Heart left ventricle (tissue), 16 donors: ENCODE results near the gene HERC5. TPM values are rescaled to one million over a fixed set of nuclear protein-coding genes. Genes with fewer than 3 reads are reported as not detected.

Experiments used
- ATAC-seq, 4 donors: fragments of 200-7000 bp; cut with Tn5 transposase; one replicate each; pipeline ENCODE4 v1.9.1; 2020 to 2022; ENCODE audit warnings: moderate library complexity in 4 of 4, mild to moderate bottlenecking in 3 of 4, moderate number of reproducible peaks in 1 of 4
- DNase-seq, 5 donors: peaks; one replicate each; pipeline ENCODE4 v3.0.0-alpha.2; 2020
- H3K27ac ChIP-seq, 12 donors: fragments of 200-600 bp; sonication (generic) in 4 of 12; one replicate each; pipeline versions ENCODE4 v1.5.0 to v1.8.0; 2016 to 2022; ENCODE audit warnings: mild to moderate bottlenecking in 2 of 12
- H3K27me3 ChIP-seq, 9 donors: fragments of 200-600 bp; sonication (generic) in 2 of 9; one replicate each; pipeline versions ENCODE4 v1.5.1 to v1.8.0; 2016 to 2022; ENCODE audit warnings: mild to moderate bottlenecking in 3 of 9
- H3K36me3 ChIP-seq, 9 donors: fragments of 200-600 bp; sonication (generic) in 2 of 9; one replicate each; pipeline versions ENCODE4 v1.5.0 to v1.8.0; 2018 to 2022; ENCODE audit warnings: mild to moderate bottlenecking in 2 of 9
- H3K4me1 ChIP-seq, 12 donors: fragments of 200-600 bp; sonication (generic) in 4 of 12; one replicate each; pipeline versions ENCODE4 v1.5.0 to v1.8.0; 2016 to 2022; ENCODE audit warnings: mild to moderate bottlenecking in 3 of 12
- H3K4me3 ChIP-seq, 12 donors: fragments of 200-600 bp; sonication (generic) in 4 of 12; one replicate each; pipeline versions ENCODE4 v1.5.0 to v1.8.0; 2017 to 2022; ENCODE audit warnings: mild to moderate bottlenecking in 9 of 12, moderate library complexity in 4 of 12
- H3K9me3 ChIP-seq, 12 donors: fragments of 200-600 bp; sonication (generic) in 4 of 12; one replicate each; pipeline versions ENCODE4 v1.5.0 to v1.8.0; 2016 to 2022; ENCODE audit warnings: mild to moderate bottlenecking in 1 of 12
- CTCF ChIP-seq, 12 donors: fragments of 200-600 bp; sonication (generic) in 4 of 12; IDR thresholded peaks; one replicate each; pipeline versions ENCODE4 v1.5.0 to v1.8.0; 2018 to 2022; ENCODE audit warnings: antibody characterized with exemption in 12 of 12, mild to moderate bottlenecking in 5 of 12
- POLR2A ChIP-seq, 2 donors: fragments of 450-650 bp; IDR thresholded peaks; one replicate each; pipeline ENCODE4 v1.6.1; 2017; ENCODE audit warnings: antibody characterized with exemption in 2 of 2, mild to moderate bottlenecking in 2 of 2, moderate library complexity in 2 of 2
- WGBS, 4 donors: extraction: QIAGEN DNeasy Blood & Tissue Kit in 2 of 4; methylation state at CpG; one replicate each; pipeline versions ENCODE4 v1.1.5 to v1.1.7; 2013 to 2018; 5-methylcytosine and 5-hydroxymethylcytosine counted together
- intact Hi-C, 10 donors: fragments of 100-400 bp; cut with DNase I; formaldehyde crosslinking; loops; one replicate each; pipeline versions ENCODE4 v1.11.1 to v1.14.2; 2022
- long read RNA-seq, 3 donors: library from polyadenylated mRNA; unstranded; transcript quantifications; one replicate each; pipeline ENCODE4 v2.0.0, GENCODE V29; 2020 to 2021
- polyA plus RNA-seq, 2 donors: library from polyadenylated mRNA; stranded (reverse); fragments of 200-250 nt; gene quantifications; one replicate each; pipeline ENCODE4 v1.2.3, GENCODE V29; 2013
- total RNA-seq, 9 donors: library from RNA; depleted of rRNA in 2 of 9; stranded (reverse); fragments of >200 nt in 2 of 9; fragmentation: NEBNext Ultra II Directional in 3 of 9; extraction: Animal tissue kit (Norgen Biotek cat#: 25700) in 3 of 9; gene quantifications; one replicate each; pipeline versions ENCODE4 v1.1.0 to v1.2.4, GENCODE V29; 2016 to 2023
- donor health status: ischemic (EF 13 %, LVEDD 7.1; RV severe dilation, severe dysfunction).
- donor health status: healthy with polysubstance abuse.
- donor health status: DM: no; HTN: yes; CAD: no.
- donor health status: DM: no; HTN: no; CAD: no.
- donor health status: ischemic (EF 25% LVEDD 6.9; RV normal size, moderate dysfunction).
- donor health status: ischemic (EF 25% LVEDD 5.7; RV mildly dilated, moderate dysfunction).
- donor health status: healthy.
- donor health status: DM: yes; HTN: yes; CAD: no.
- donor health status: ischemic (EF 35%, LVEDD 5.7; RV mildly dilated, moderate dysfunction).
- donor health status: nonischemic (EF 11% LVEDD 7.7; RV severe dilation, severe dysfunction).
- donor health status: DM: yes; HTN: yes; CAD: no.
- donor health status: PGD.
- donor health status: ischemic (EF 29% LVEDD 5.4; RV normal size, mild dysfunction).
- donor health status: nonischemic (EF 23%, LVEDD 6.1; RV moderate dilation, normal function).

The HERC5 gene
- total RNA-seq: 1 to 10 TPM in 8 of 9 donors, under 1 TPM in 1; 0.88 to 5.5 (median 2.3) TPM
- 1 to 10 TPM; 1.0 to 1.4 TPM for polyA plus RNA-seq
- long read RNA-seq, donor 1, transcript HERC5-201 (23 exons, 3,513 nt): major isoform, 5 of 5 reads
- long read RNA-seq, donor 1, partial matches to known transcripts: 0 of 5 reads
- long read RNA-seq, donor 1, other reads (novel, unspliced or antisense): 0 of 5 reads
- long read RNA-seq, donor 2, partial matches to known transcripts: 1 of 5 reads
- long read RNA-seq, donor 2, other reads (novel, unspliced or antisense): 2 of 5 reads
- long read RNA-seq, donor 3, partial matches to known transcripts: 0 of 2 reads
- long read RNA-seq, donor 3, other reads (novel, unspliced or antisense): 0 of 2 reads

GRCh38 chr4:88456670-88457306 lies at the start of gene HERC5:
HERC5 (plus strand) TSS chr4:88457119; CDS start chr4:88457270, 151 bp downstream.
- Histone ChIP-seq H3K36me3 (peaks cover 0 to 1% (median 0%) of the 10 kb centered on the region in 9 donors), H3K4me1 (peaks cover 0 to 25% (median 5%) of the 10 kb centered on the region in 12 donors), H3K9me3 (no peaks in the 10 kb centered on the region), H3K27ac (peak within 1 kb of the TSS; percentile 33 to 85 (median 72)), H3K27me3 (no peaks in the 10 kb centered on the region), H3K4me3 (peak within 1 kb of the TSS; percentile 52 to 92 (median 73))
- 0 to 1% (median 1%) methylated on average over 46 to 57 of the region's 57 CpGs for WGBS, 4 donors
- intact Hi-C loops: loop anchor here (1.0 to 10.0 kb wide), 14 partner anchors 58 to 239 kb away; partner anchors contain the start of genes HERC6 (in 6 of the 10), PPM1K (in 6 of the 10) and PYURF (in 1 of the 10)
- peak; percentile 93 to 95 (median 95) for DNase-seq
- TF ChIP-seq POLR2A (IDR thresholded peaks at IDR 0.05): no peak
- TF ChIP-seq CTCF (IDR thresholded peaks at IDR 0.05): peak; percentile 41 to 88 (median 72)
- ATAC-seq: peak; percentile 94 to 97 (median 96)

GRCh38 chr4:88409206-88409605 lies 47.7 kb upstream of the HERC5 start:
- intact Hi-C loops: no loop called here
- Histone ChIP-seq H3K4me1 (no peaks in the 10 kb centered on the region), H3K27ac (no peak overlapping the region), H3K4me3 (no peak overlapping the region), H3K9me3 (no peaks in the 10 kb centered on the region), H3K36me3 (peaks cover 0 to 100% (median 47%) of the 10 kb centered on the region in 9 donors), H3K27me3 (no peaks in the 10 kb centered on the region)
- DNase-seq: no peak
- TF ChIP-seq CTCF (IDR thresholded peaks at IDR 0.05): no peak
- no peak for TF ChIP-seq POLR2A (IDR thresholded peaks at IDR 0.05)
- ATAC-seq: no peak
- 92 to 97% (median 95%) methylated on average over 2 of the region's 2 CpGs for WGBS, 4 donors

GRCh38 chr4:88409789-88410188 lies 47.1 kb upstream of the HERC5 start:
- peaks cover 0 to 100% (median 44%) of the 10 kb centered on the region in 9 donors for H3K36me3 ChIP-seq
- DNase-seq: no peak
- WGBS, 4 donors: 92 to 100% (median 93%) methylated on average over 1 of the region's 1 CpG
- no peaks in the 10 kb centered on the region for H3K9me3 ChIP-seq
- TF ChIP-seq POLR2A (IDR thresholded peaks at IDR 0.05): no peak
- TF ChIP-seq CTCF (IDR thresholded peaks at IDR 0.05): no peak
- H3K27me3 ChIP-seq: no peaks in the 10 kb centered on the region
- no peak overlapping the region for H3K4me3 ChIP-seq
- H3K4me1 ChIP-seq: peaks cover 0 to under 1% (median 0%) of the 10 kb centered on the region in 12 donors
- intact Hi-C loops: no loop called here
- no peak for ATAC-seq
- H3K27ac ChIP-seq: no peak overlapping the region

GRCh38 chr4:88411491-88412096 lies 45.3 kb upstream of the HERC5 start:
- TF ChIP-seq CTCF (IDR thresholded peaks at IDR 0.05): no peak
- TF ChIP-seq POLR2A (IDR thresholded peaks at IDR 0.05): no peak
- Histone ChIP-seq H3K27ac (no peak overlapping the region), H3K27me3 (no peaks in the 10 kb centered on the region), H3K9me3 (no peaks in the 10 kb centered on the region), H3K4me3 (no peak overlapping the region), H3K36me3 (peaks cover 0 to 96% (median 28%) of the 10 kb centered on the region in 9 donors), H3K4me1 (peaks cover 0 to 3% (median 0%) of the 10 kb centered on the region in 12 donors)
- intact Hi-C loops: no loop called here
- WGBS, 4 donors: 87 to 96% (median 93%) methylated on average over 3 of the region's 3 CpGs
- ATAC-seq: no peak
- DNase-seq: no peak
